ENCODE measurements around the gene ARRDC2. TPM values are rescaled to one million over a fixed set of nuclear protein-coding genes. Genes with fewer than 3 reads are reported as not detected.
A peak's percentile ranks its signal among the peaks of the same experiment; 100 is the strongest.

The ARRDC2 gene
- total RNA-seq, 1 experiment from 2014 or later, result 27.7 TPM

GRCh38 chr19:18060472-18060871 lies 52.5 kb downstream of the ARRDC2 start:
- Histone ChIP-seq H3K4me1 (ENCODE audit: insufficient read depth, low read length) (peaks cover 8% of the 10 kb centered on the region), H3K9me2 (replicated peaks; ENCODE audit: low read length) (no peaks in the 10 kb centered on the region), H2AFZ (ENCODE audit: low read length) (no peak overlapping the region), H3F3A (ENCODE audit: low read length, unreplicated experiment) (no peaks in the 10 kb centered on the region), H3K4me2 (ENCODE audit: low read length) (no peak overlapping the region), H3K27ac (ENCODE audit: low read length) (no peak overlapping the region), H3K9me3 (ENCODE audit: low read length) (no peaks in the 10 kb centered on the region), H3K4me3 (ENCODE audit: low read length) (no peak overlapping the region), H3K79me2 (ENCODE audit: low read length) (no peaks in the 10 kb centered on the region), H4K20me1 (ENCODE audit: low read length) (no peaks in the 10 kb centered on the region), H3K36me3 (ENCODE audit: low read depth, low read length) (no peaks in the 10 kb centered on the region), H3K27me3 (ENCODE audit: low read length) (no peaks in the 10 kb centered on the region), H3K9ac (ENCODE audit: low read length) (no peak overlapping the region)
- POLR2A ChIA-PET (ENCODE audit: unreplicated experiment), result no interaction called here
- DNase-seq (no peak), ATAC-seq (no peak)
- no TSS peak for BruUV-seq (replicated peaks)
- CTCF ChIA-PET, result no interaction called here
- TF ChIP-seq EZH2 (IDR thresholded peaks at IDR 0.05; ENCODE audit: low read length, unreplicated experiment), result no peak
- no peak for TF ChIP-seq EZH2phosphoT487 (IDR thresholded peaks at IDR 0.05; ENCODE audit: borderline replicate concordance, low read length)
- intact Hi-C loops (cut with micrococcal nuclease), result no loop called here

GRCh38 chr19:18062028-18062427 lies 54.1 kb downstream of the ARRDC2 start:
- Histone ChIP-seq H3K27me3 (ENCODE audit: low read length) (no peaks in the 10 kb centered on the region), H3K9me2 (replicated peaks; ENCODE audit: low read length) (no peaks in the 10 kb centered on the region), H3K4me2 (ENCODE audit: low read length) (no peak overlapping the region), H4K20me1 (ENCODE audit: low read length) (no peaks in the 10 kb centered on the region), H3K9me3 (ENCODE audit: low read length) (no peaks in the 10 kb centered on the region), H3K27ac (ENCODE audit: low read length) (no peak overlapping the region), H3K36me3 (ENCODE audit: low read depth, low read length) (no peaks in the 10 kb centered on the region), H3K79me2 (ENCODE audit: low read length) (no peaks in the 10 kb centered on the region), H3F3A (ENCODE audit: low read length, unreplicated experiment) (no peaks in the 10 kb centered on the region), H3K4me3 (ENCODE audit: low read length) (no peak overlapping the region), H3K9ac (ENCODE audit: low read length) (no peak overlapping the region), H2AFZ (ENCODE audit: low read length) (no peak overlapping the region), H3K4me1 (ENCODE audit: insufficient read depth, low read length) (peaks cover 8% of the 10 kb centered on the region)
- TF ChIP-seq EZH2 (IDR thresholded peaks at IDR 0.05; ENCODE audit: low read length, unreplicated experiment) (no peak), EZH2phosphoT487 (IDR thresholded peaks at IDR 0.05; ENCODE audit: borderline replicate concordance, low read length) (no peak), CTCF (conservative IDR thresholded peaks at IDR 0.05; ENCODE audit: low read depth, low read length) (no peak)
- POLR2A ChIA-PET (ENCODE audit: unreplicated experiment), result no interaction called here
- ATAC-seq (no peak), DNase-seq (no peak)
- intact Hi-C loops (cut with micrococcal nuclease), result no loop called here
- CTCF ChIA-PET, result interaction anchor here (0.6 kb wide), 1 partner anchor 106 kb away, joined by 3 read pairs; no protein-coding TSS in a partner anchor
- BruUV-seq (replicated peaks), result no TSS peak

GRCh38 chr19:18063463-18063862 lies 55.5 kb downstream of the ARRDC2 start:
- intact Hi-C loops (cut with micrococcal nuclease), result no loop called here
- no peaks in the 10 kb centered on the region for H3F3A ChIP-seq (ENCODE audit: low read length, unreplicated experiment)
- H3K9me2 ChIP-seq (replicated peaks; ENCODE audit: low read length), result no peaks in the 10 kb centered on the region
- H4K20me1 ChIP-seq (ENCODE audit: low read length), result no peaks in the 10 kb centered on the region
- no peak overlapping the region for H2AFZ ChIP-seq (ENCODE audit: low read length)
- DNase-seq (peak; percentile 43), ATAC-seq (no peak; the same call in 1 of the 2 replicates)
- no TSS peak for BruUV-seq (replicated peaks)
- H3K79me2 ChIP-seq (ENCODE audit: low read length), result no peaks in the 10 kb centered on the region
- no peaks in the 10 kb centered on the region for H3K9me3 ChIP-seq (ENCODE audit: low read length)
- POLR2A ChIA-PET (ENCODE audit: unreplicated experiment), result no interaction called here
- H3K4me3 ChIP-seq (ENCODE audit: low read length), result no peak overlapping the region
- H3K36me3 ChIP-seq (ENCODE audit: low read depth, low read length), result no peaks in the 10 kb centered on the region
- no peaks in the 10 kb centered on the region for H3K27me3 ChIP-seq (ENCODE audit: low read length)
- H3K4me1 ChIP-seq (ENCODE audit: insufficient read depth, low read length), result 0 out of 2 replicates have a peak, but pooled peaks cover 3% of the 10 kb centered on the region
- no peak overlapping the region for H3K27ac ChIP-seq (ENCODE audit: low read length)
- TF ChIP-seq CTCF (conservative IDR thresholded peaks at IDR 0.05; ENCODE audit: low read depth, low read length), result peak; percentile 36; the same call in 1 of the 2 replicates
- TF ChIP-seq EZH2phosphoT487 (IDR thresholded peaks at IDR 0.05; ENCODE audit: borderline replicate concordance, low read length), result no peak
- H3K4me2 ChIP-seq (ENCODE audit: low read length), result no peak overlapping the region
- CTCF ChIA-PET, result interaction anchor here (1.0 kb wide), 1 partner anchor 46 kb away, joined by 3 read pairs; no protein-coding TSS in a partner anchor
- no peak overlapping the region for H3K9ac ChIP-seq (ENCODE audit: low read length)

Other genes with a start within 250 kb of the ARRDC2 start
- gene B3GNT3, start 213.0 kb upstream of the ARRDC2 start, total RNA-seq (2014; rRNA removed), result 39.5 and 41.7 TPM in 2 replicates
- not detected in 2 replicates for gene INSL3, start 186.7 kb upstream of the ARRDC2 start, total RNA-seq (2014; rRNA removed)
- gene JAK3, start 160.2 kb upstream of the ARRDC2 start, total RNA-seq (2014; rRNA removed), result 1.5 and 4.3 TPM in 2 replicates
- 1,763 and 2,241 TPM in 2 replicates for gene RPL18A, start 148.3 kb upstream of the ARRDC2 start, total RNA-seq (2014; rRNA removed)
- gene SLC5A5, start 136.2 kb upstream of the ARRDC2 start, total RNA-seq (2014; rRNA removed), result 0.23 TPM in 1 of 2 replicates, not detected in the other
- 165 and 247 TPM in 2 replicates for gene CCDC124, start 75.2 kb upstream of the ARRDC2 start, total RNA-seq (2014; rRNA removed)
- not detected in 2 replicates for gene KCNN1, start 41.1 kb upstream of the ARRDC2 start, total RNA-seq (2014; rRNA removed)
- gene IL12RB1, start 78.8 kb downstream of the ARRDC2 start, total RNA-seq (2014; rRNA removed), result not detected in 2 replicates
- gene MAST3, start 89.6 kb downstream of the ARRDC2 start, total RNA-seq (2014; rRNA removed), result 6.7 and 8.1 TPM in 2 replicates
- gene PIK3R2, start 145.0 kb downstream of the ARRDC2 start, total RNA-seq (2014; rRNA removed), result 13.9 and 15.8 TPM in 2 replicates
- 31.1 and 35.0 TPM in 2 replicates for gene IFI30, start 165.6 kb downstream of the ARRDC2 start, total RNA-seq (2014; rRNA removed)
- 34.2 and 44.7 TPM in 2 replicates for gene MPV17L2, start 185.0 kb downstream of the ARRDC2 start, total RNA-seq (2014; rRNA removed)
- 5.7 and 6.7 TPM in 2 replicates for gene RAB3A, start 195.9 kb downstream of the ARRDC2 start, total RNA-seq (2014; rRNA removed)
- 1.8 TPM in 1 of 2 replicates, not detected in the other for gene PDE4C, start 218.3 kb downstream of the ARRDC2 start, total RNA-seq (2014; rRNA removed)

Measured in PC-3 (cell line).